T-helper 2 cell treated with Interferon-gamma antibody and Interleukin-4, amounts not matched to agents 5 μg/mL and 100 μg/mL, for 36 hours (primary cell): ENCODE results near the gene MBP.
A peak's percentile ranks its signal among the peaks of the same experiment; 100 is the strongest.

ENCODE experiments used
- DNase-seq: peaks from one replicate; pipeline ENCODE4 v3.0.0; 2021; ENCODE audit warnings: low spot score
- H3K27ac Mint-ChIP-seq: one replicate; pipeline ENCODE4 v1.8.0; 2021; ENCODE audit warnings: mild to moderate bottlenecking, mixed read lengths
- H3K27me3 Mint-ChIP-seq: one replicate; pipeline ENCODE4 v1.8.0; 2021; ENCODE audit warnings: low read depth, mixed read lengths
- H3K36me3 Mint-ChIP-seq: one replicate; pipeline ENCODE4 v1.8.0; 2021; ENCODE audit warnings: low read depth, mixed read lengths
- H3K4me1 Mint-ChIP-seq: one replicate; pipeline ENCODE4 v1.8.0; 2021; ENCODE audit warnings: low read depth, mixed read lengths
- H3K4me3 Mint-ChIP-seq: one replicate; pipeline ENCODE4 v1.8.0; 2022; ENCODE audit warnings: mild to moderate bottlenecking, moderate library complexity, mixed read lengths
- H3K9me3 Mint-ChIP-seq: one replicate; pipeline ENCODE4 v1.8.0; 2021; ENCODE audit warnings: mixed read lengths

The MBP gene

DNA sequence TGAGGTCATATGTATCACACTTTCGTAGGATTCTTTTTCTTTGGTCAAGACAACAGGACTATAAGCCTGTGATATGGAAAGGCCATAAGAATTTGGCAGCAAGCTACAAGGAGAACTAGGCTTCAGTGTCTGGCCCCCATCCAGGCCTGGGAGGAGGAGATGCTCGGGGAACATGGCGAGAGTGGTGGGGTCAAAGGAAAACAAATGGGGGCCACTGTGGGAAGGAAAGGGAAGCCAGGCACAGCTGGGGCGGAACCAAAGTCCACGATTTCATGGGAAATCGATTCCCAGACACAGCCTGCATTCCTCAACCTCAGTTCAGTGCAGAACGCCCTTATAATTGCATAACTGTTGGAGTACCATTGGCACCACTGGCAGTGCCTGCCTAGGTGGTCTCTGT lies 58.2 kb downstream of the MBP start:
- Mint-ChIP-seq H3K27me3 (no peaks in the 10 kb centered on the region), H3K4me1 (peaks cover 69% of the 10 kb centered on the region), H3K36me3 (peaks cover 65% of the 10 kb centered on the region), H3K4me3 (peak overlapping the region; percentile 47), H3K27ac (peak overlapping the region; percentile 77), H3K9me3 (no peaks in the 10 kb centered on the region)
- no peak for DNase-seq

GRCh38 chr18:77073336-77074093 lies 59.1 kb downstream of the MBP start:
- Mint-ChIP-seq H3K4me1 (peaks cover 75% of the 10 kb centered on the region), H3K36me3 (peaks cover 65% of the 10 kb centered on the region), H3K9me3 (no peaks in the 10 kb centered on the region), H3K27me3 (no peaks in the 10 kb centered on the region), H3K4me3 (peak overlapping the region; percentile 47), H3K27ac (peak overlapping the region; percentile 77)
- DNase-seq, result peak; percentile 35

GRCh38 chr18:77072566-77072965 lies 60.0 kb downstream of the MBP start:
- Mint-ChIP-seq H3K4me3 (no peak overlapping the region), H3K9me3 (no peaks in the 10 kb centered on the region), H3K36me3 (peaks cover 65% of the 10 kb centered on the region), H3K4me1 (peaks cover 77% of the 10 kb centered on the region), H3K27me3 (no peaks in the 10 kb centered on the region), H3K27ac (peak overlapping the region; percentile 88)
- DNase-seq, result no peak

DNA sequence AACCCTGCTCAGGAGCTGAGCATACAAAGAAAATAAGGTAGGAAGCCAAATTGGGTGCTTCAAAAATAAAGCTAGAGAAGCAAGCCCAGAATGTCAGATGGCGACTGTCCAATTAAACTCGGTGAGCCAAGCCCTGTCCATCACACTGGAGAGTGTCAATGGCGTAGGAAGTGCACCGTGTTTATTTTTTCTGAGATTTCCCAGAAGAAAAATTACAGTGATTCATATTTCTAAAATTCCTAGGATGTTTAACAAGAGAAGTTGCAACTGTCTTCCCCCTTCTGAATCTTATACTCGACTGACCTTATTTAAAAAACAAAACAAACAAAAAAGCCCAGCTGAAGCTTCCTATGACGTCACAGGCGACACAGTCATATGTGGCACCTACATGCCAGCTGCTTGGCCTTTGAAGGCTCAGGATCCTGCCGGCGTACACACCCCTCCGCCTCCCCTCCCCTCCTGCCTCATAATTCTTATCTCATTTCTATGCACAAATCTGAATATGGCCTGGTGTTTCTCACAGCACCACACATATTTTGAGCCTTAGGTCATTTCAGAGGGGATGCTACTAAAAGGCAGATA lies 60.8 kb downstream of the MBP start:
- no peaks in the 10 kb centered on the region for H3K9me3 Mint-ChIP-seq
- peak overlapping the region; percentile 40 for H3K4me3 Mint-ChIP-seq
- H3K36me3 Mint-ChIP-seq, result peaks cover 67% of the 10 kb centered on the region
- peaks cover 85% of the 10 kb centered on the region for H3K4me1 Mint-ChIP-seq
- peak; percentile 43 for DNase-seq
- no peaks in the 10 kb centered on the region for H3K27me3 Mint-ChIP-seq
- peak overlapping the region; percentile 88 for H3K27ac Mint-ChIP-seq

DNA sequence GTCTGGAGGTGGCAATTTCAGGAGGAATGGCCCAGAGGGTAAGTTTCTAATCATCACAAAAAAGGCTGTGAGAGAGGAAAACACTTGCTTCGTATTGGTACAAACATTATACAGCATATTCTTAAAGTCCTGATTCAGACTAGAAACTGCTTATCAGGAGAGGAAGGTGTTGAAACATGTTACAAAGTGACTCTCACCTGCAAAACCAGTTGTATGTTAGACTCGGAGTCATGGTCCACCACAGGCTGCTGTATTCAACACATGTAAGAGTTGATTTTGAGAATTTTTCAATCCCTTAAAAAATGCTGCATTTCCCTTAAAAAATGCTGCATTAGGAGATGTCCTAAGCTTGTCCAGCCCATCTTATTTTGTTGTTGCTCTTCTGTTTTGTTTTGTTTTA lies 61.5 kb downstream of the MBP start:
- peak overlapping the region; percentile 88 for H3K27ac Mint-ChIP-seq
- H3K9me3 Mint-ChIP-seq, result no peaks in the 10 kb centered on the region
- H3K27me3 Mint-ChIP-seq, result no peaks in the 10 kb centered on the region
- H3K4me3 Mint-ChIP-seq, result peak overlapping the region; percentile 40
- no peak for DNase-seq
- H3K4me1 Mint-ChIP-seq, result peaks cover 87% of the 10 kb centered on the region
- H3K36me3 Mint-ChIP-seq, result peaks cover 65% of the 10 kb centered on the region

- no peak for DNase-seq
- Mint-ChIP-seq H3K27me3 (no peaks in the 10 kb centered on the region), H3K4me1 (peaks cover 90% of the 10 kb centered on the region), H3K9me3 (no peaks in the 10 kb centered on the region), H3K4me3 (peak overlapping the region; percentile 40), H3K27ac (peak overlapping the region; percentile 88), H3K36me3 (peaks cover 67% of the 10 kb centered on the region)
Measured at GRCh38 chr18:77070627-77071026, 62.0 kb downstream of the MBP start.

- Mint-ChIP-seq H3K36me3 (peaks cover 66% of the 10 kb centered on the region), H3K27me3 (no peaks in the 10 kb centered on the region), H3K4me1 (peaks cover 92% of the 10 kb centered on the region), H3K27ac (peak overlapping the region; percentile 96), H3K4me3 (peak overlapping the region; percentile 76), H3K9me3 (no peaks in the 10 kb centered on the region)
- peak; percentile 31 for DNase-seq
Measured at GRCh38 chr18:77069931-77070330, 62.7 kb downstream of the MBP start.

DNA sequence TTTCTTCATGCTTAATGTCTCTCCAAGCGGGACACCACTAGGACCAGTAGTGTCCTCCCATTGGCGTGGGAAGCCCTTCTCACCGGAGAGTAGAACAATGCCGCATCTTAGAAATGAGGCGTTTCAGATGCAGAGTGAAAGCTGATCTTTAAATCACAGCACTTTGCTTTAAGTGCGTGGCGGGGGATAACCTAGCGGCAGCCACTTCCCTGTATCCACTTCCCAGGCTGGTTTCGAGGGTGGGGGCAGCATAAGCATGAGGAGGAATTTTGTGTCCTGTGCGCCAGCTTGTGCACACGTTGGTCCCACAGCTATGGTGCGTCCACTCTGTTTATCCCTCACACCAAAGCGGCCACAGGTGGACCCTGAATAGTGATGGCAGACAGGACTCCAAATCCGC lies 63.1 kb downstream of the MBP start:
- no peak for DNase-seq
- peak overlapping the region; percentile 96 for H3K27ac Mint-ChIP-seq
- no peaks in the 10 kb centered on the region for H3K27me3 Mint-ChIP-seq
- peaks cover 95% of the 10 kb centered on the region for H3K4me1 Mint-ChIP-seq
- no peaks in the 10 kb centered on the region for H3K9me3 Mint-ChIP-seq
- peak overlapping the region; percentile 76 for H3K4me3 Mint-ChIP-seq
- peaks cover 70% of the 10 kb centered on the region for H3K36me3 Mint-ChIP-seq

DNA sequence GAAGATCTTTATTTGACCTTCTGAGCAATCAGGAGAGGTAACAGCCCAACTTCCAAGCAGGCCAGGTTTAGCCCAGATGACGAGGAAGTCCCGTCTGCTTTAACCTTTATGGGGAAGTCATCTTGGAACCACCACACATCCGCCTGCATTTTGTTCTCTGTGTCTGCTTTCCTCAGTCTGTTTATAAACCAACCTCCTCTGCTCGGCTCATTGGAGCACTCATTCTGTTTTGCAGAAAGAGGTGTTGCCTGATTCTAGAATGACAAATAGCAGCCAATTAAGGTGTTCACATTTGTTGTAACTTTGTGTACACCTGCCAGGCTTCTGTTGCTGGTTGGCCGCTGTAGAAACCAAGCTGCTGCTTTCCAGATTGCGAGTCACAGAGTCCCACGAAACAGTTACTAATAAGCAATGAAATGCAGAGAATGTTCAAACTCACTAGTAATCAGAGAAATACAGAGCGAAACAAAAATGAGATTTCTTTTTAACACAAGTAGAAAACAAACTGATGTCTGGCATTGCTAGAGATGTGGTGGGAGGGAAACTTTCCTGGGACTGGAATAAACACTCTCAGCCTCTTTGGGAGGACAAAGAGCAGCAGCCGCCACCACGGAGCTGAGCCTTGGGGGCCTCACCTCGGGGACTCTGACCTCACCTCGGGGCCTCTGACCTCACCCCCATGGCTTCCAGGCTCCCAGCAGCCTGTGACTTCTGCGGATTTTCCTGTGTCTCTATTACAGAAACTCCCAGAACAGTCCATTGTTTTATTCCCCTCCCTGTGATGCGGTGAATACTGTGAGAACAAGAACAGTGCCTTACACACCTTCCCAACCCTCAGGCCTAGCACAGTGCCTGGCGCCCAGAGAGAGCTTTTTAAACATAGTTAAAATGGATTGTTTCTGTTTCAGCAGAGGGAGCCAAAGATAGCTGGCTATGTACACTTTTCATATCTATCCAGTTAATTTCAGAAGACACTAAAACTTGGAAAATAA lies 64.0 kb downstream of the MBP start:
- Mint-ChIP-seq H3K27me3 (no peaks in the 10 kb centered on the region), H3K27ac (peak overlapping the region; percentile 96), H3K4me1 (peaks cover 95% of the 10 kb centered on the region), H3K4me3 (peak overlapping the region; percentile 76), H3K9me3 (no peaks in the 10 kb centered on the region), H3K36me3 (peaks cover 72% of the 10 kb centered on the region)
- DNase-seq, result peak; percentile 33

GRCh38 chr18:77067291-77068061 lies 65.1 kb downstream of the MBP start:
- Mint-ChIP-seq H3K36me3 (peaks cover 82% of the 10 kb centered on the region), H3K27ac (peak overlapping the region; percentile 96), H3K4me1 (peaks cover 96% of the 10 kb centered on the region), H3K4me3 (peak overlapping the region; percentile 76), H3K9me3 (no peaks in the 10 kb centered on the region), H3K27me3 (no peaks in the 10 kb centered on the region)
- DNase-seq, result peak; percentile 84

GRCh38 chr18:77066689-77067088 lies 65.9 kb downstream of the MBP start:
- Mint-ChIP-seq H3K27ac (peak overlapping the region; percentile 96), H3K4me3 (peak overlapping the region; percentile 76), H3K27me3 (no peaks in the 10 kb centered on the region), H3K36me3 (peaks cover 84% of the 10 kb centered on the region), H3K4me1 (peaks cover 96% of the 10 kb centered on the region), H3K9me3 (no peaks in the 10 kb centered on the region)
- no peak for DNase-seq

DNA sequence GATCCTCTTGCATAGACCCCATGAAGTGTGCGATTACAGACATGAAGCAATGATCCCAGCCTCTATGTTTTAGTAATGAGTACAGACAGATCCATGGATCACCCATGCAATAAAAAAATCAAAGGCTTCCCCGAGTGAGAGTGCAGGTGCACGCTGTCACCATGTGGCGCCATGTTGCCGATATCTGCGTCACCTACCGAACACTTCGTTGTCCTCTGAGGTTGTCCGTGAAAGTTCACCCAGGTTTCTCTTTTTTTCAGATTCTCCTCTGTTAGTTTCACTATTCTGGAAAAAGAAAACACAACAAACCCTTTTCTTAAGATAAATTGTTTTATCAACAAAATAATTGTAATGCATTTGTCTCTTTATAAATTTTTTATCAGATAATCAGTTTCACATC lies 66.5 kb downstream of the MBP start:
- H3K4me3 Mint-ChIP-seq, result peak overlapping the region; percentile 76
- H3K9me3 Mint-ChIP-seq, result no peaks in the 10 kb centered on the region
- peak overlapping the region; percentile 96 for H3K27ac Mint-ChIP-seq
- no peaks in the 10 kb centered on the region for H3K27me3 Mint-ChIP-seq
- peaks cover 84% of the 10 kb centered on the region for H3K36me3 Mint-ChIP-seq
- H3K4me1 Mint-ChIP-seq, result peaks cover 96% of the 10 kb centered on the region
- DNase-seq, result no peak

DNA sequence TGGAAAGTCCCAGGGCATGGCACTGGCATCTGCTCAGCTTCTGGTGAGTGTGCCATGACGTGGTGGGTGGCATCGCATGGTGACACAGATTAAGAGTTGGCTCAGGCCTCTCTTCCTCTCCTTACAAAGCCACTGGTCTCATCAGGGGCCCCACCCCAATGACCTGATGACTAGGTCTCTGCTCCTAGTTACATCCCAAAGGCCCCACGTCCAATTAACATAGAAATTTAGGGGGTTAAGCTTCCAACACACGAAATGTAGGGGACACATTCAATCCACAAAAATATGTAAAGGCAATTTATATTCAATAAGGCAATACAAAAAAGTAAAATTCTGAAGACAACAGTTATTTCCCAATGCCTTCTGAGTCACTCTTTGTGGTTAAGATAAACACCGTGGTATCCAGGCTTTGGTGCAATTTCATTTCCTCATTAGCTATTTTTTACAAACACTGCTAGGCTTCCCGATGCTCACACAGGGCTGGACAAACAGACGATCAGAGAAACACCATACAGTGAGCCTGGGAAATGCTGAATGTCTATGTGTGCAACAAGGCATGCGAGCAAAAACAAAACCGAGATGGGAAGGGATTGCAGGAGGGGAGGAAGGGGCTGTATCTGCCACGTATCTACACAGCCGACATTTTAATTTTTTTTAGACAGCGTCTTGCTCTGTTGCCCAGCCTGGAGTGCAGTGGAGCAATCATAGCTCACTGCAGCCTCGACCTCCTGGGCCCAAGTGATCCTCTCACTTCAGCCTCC lies 67.2 kb downstream of the MBP start:
- Mint-ChIP-seq H3K4me3 (peak overlapping the region; percentile 76), H3K4me1 (peaks cover 93% of the 10 kb centered on the region), H3K27ac (peak overlapping the region; percentile 96), H3K27me3 (no peaks in the 10 kb centered on the region), H3K9me3 (no peaks in the 10 kb centered on the region), H3K36me3 (peaks cover 85% of the 10 kb centered on the region)
- peak; percentile 66 for DNase-seq
